Prostate gland (tissue), 2 donors: ENCODE results near the gene TXN2. TPM values are rescaled to one million over a fixed set of nuclear protein-coding genes. Genes with fewer than 3 reads are reported as not detected.

ENCODE experiments used
- DNase-seq: peaks from one replicate; pipeline ENCODE4 v3.0.0-alpha.2; 2019; ENCODE audit warnings: low spot score
- H3K27ac ChIP-seq, 2 donors: fragments of 200-600 bp; sonication (generic); 2 replicates each; pipeline ENCODE4 v1.5.1; 2017 to 2019
- H3K27me3 ChIP-seq: fragments of 200-600 bp; sonication (generic); replicated peaks from 2 replicates; pipeline ENCODE4 v1.5.1; 2019; ENCODE audit not compliant: insufficient read depth
- H3K36me3 ChIP-seq, 2 donors: fragments of 200-600 bp; sonication (generic); 1 replicate in 1 of 2; 2 replicates in 1 of 2; pipeline versions ENCODE4 v1.5.1 to v1.8.1; 2017 to 2019
- H3K4me1 ChIP-seq: fragments of 200-600 bp; sonication (generic); replicated peaks from 2 replicates; pipeline ENCODE4 v1.5.1; 2019
- H3K4me3 ChIP-seq, 2 donors: fragments of 200-600 bp; sonication (generic); 2 replicates each; pipeline ENCODE4 v1.5.1; 2017 to 2019
- H3K9me3 ChIP-seq: fragments of 200-600 bp; sonication (generic); 2 replicates; pipeline ENCODE4 v1.5.1; 2017
- POLR2A ChIP-seq: fragments of 450-650 bp; IDR thresholded peaks from one replicate; pipeline ENCODE4 v1.6.1; 2016; ENCODE audit warnings: antibody characterized with exemption, mild to moderate bottlenecking
- POLR2AphosphoS5 ChIP-seq: sonication (generic); formaldehyde crosslinking; IDR thresholded peaks from one replicate; pipeline ENCODE4 v1.6.1; 2017; ENCODE audit warnings: antibody characterized with exemption
- WGBS: methylation state at CpG from one replicate; pipeline ENCODE4 v1.1.5; 2018; 5-methylcytosine and 5-hydroxymethylcytosine counted together
- intact Hi-C: fragments of 100-400 bp; cut with DNase I; formaldehyde crosslinking; loops from one replicate; pipeline ENCODE4 v1.14.2; 2022
- total RNA-seq, 2 donors: library from RNA; depleted of rRNA; stranded (reverse); fragments of >200 nt; gene quantifications; one replicate each; pipeline ENCODE4 v1.1.0, GENCODE V29; 2016
- TF ChIP-seq, protein P1 (sequence below), 4 experiments: fragments of 200-600 bp in 2 of 4; fragments of 450-650 bp in 2 of 4; sonication (generic) in 2 of 4; IDR thresholded peaks; 1 replicate in 3 of 4; 2 replicates in 1 of 4; pipeline ENCODE4 v1.5.1; 2016 to 2019; ENCODE audit warnings: antibody characterized with exemption in 4 of 4, mild to moderate bottlenecking in 2 of 4, moderate library complexity in 2 of 4

TXN2 gene
- total RNA-seq, 2 donors from 2014 or later, result 74.3 to 148 TPM

DNA sequence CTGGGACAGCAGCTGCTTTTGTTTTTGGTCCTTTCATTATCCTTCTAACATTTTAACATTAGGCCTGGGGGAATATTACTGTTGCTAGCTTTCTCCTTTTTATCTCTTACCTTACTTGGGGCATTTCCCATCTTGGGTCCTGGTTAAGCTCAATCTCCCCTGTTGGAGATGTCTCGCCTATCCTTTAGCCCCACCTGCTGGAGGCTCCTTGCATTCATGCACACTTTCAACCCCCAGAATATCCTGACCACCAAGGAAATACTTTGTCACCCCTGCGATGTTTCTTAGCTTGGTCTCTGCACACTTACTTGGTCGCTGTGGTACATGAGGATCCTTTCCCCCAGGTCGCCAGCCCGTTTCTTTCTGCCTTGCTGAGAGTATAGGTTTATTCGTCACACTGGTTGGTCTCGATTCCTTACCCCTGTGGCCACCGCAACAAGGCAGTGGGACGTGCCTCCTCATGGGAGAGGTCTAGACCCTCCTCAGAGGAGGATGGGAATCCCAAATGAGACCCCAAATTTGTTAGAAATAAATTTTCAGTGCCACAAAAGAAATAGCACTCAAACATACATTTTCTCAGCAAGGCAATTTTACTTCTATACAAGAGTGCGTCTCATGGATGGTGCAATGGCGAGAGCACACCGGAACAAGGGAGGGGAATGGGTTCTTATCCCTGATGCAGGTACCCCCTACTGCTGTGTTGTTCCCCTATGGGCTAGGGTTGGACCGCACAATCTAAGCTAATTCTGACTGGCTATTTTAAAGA lies 5.4 kb upstream of the TXN2 start:
- TF ChIP-seq POLR2A, result no peak
- TF ChIP-seq, protein P1, sequence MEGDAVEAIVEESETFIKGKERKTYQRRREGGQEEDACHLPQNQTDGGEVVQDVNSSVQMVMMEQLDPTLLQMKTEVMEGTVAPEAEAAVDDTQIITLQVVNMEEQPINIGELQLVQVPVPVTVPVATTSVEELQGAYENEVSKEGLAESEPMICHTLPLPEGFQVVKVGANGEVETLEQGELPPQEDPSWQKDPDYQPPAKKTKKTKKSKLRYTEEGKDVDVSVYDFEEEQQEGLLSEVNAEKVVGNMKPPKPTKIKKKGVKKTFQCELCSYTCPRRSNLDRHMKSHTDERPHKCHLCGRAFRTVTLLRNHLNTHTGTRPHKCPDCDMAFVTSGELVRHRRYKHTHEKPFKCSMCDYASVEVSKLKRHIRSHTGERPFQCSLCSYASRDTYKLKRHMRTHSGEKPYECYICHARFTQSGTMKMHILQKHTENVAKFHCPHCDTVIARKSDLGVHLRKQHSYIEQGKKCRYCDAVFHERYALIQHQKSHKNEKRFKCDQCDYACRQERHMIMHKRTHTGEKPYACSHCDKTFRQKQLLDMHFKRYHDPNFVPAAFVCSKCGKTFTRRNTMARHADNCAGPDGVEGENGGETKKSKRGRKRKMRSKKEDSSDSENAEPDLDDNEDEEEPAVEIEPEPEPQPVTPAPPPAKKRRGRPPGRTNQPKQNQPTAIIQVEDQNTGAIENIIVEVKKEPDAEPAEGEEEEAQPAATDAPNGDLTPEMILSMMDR (IDR thresholded peaks at IDR 0.05), result peak in 3 of 4 experiments; percentile 52 to 66 (median 59)
- no peak for TF ChIP-seq POLR2AphosphoS5
- Histone ChIP-seq H3K4me1 (peaks cover 4% of the 10 kb centered on the region), H3K27ac (no peak overlapping the region), H3K4me3 (no peak overlapping the region), H3K27me3 (no peaks in the 10 kb centered on the region), H3K36me3 (peaks cover 0 to 10% of the 10 kb centered on the region in 2 donors), H3K9me3 (no peaks in the 10 kb centered on the region)
- intact Hi-C loops, result no loop called here
- WGBS, result 89% methylated on average over 13 of the region's 13 CpGs
- DNase-seq, result peak; percentile 36

DNA sequence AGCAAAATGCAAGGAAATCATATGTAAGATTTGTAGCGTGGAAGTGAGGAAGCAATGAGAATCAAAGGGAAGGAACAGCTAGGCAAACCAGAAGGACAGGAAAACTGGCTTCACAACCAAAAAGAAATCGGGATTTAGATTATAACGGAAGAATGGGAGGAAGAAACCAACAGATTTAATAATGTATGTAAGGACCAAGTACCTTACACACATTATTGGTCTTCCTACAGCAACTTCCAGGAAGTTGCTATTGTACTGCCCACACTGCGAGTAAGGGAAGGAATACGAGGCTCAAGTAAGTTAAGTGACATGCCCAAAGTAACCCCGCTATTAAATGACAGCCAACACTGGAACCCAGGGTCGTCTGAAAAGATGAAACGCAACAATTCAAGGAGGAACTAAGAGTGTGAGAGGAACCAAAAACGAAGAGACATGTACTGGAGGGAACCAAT lies 473 bp downstream of the TXN2 start:
- no peak for DNase-seq
- WGBS, result 4% methylated on average over 9 of the region's 9 CpGs
- H3K4me3 ChIP-seq, result peak overlapping the region; percentile 75
- peak overlapping the region; percentile 98 to 100 for H3K27ac ChIP-seq
- TF ChIP-seq, protein P1 (IDR thresholded peaks at IDR 0.05), result no peak
- TF ChIP-seq POLR2AphosphoS5 (no peak), POLR2A (no peak)
- H3K27me3 ChIP-seq, result no peaks in the 10 kb centered on the region
- H3K4me1 ChIP-seq, result peaks cover 10% of the 10 kb centered on the region
- intact Hi-C loops, result no loop called here
- no peaks in the 10 kb centered on the region for H3K9me3 ChIP-seq
- peaks cover 0 to 5% of the 10 kb centered on the region in 2 donors for H3K36me3 ChIP-seq

DNA sequence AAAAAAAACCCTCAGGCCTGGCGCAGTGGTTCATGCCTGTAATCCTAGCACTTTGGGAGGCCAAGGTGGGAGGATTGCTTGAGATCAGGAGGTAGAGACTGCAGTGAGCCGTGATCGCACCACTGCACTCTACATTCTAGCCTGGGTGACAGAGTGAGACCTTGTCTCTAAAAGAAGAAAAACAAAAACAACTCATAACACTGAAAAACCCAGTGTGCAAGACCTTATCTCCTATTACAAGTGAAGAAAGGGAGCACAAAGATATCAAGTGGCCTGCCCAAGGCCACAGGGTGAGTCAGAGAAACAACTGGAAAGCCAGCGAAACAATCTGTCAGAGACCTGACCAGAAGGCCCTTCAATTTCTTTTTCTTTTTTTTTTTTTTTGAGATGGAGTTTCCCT lies 2.5 kb downstream of the TXN2 start:
- no peaks in the 10 kb centered on the region for H3K9me3 ChIP-seq
- H3K4me3 ChIP-seq, result no peak overlapping the region
- peaks cover 8% of the 10 kb centered on the region for H3K4me1 ChIP-seq
- H3K36me3 ChIP-seq, result peaks cover 4 to 9% of the 10 kb centered on the region in 2 donors
- no peaks in the 10 kb centered on the region for H3K27me3 ChIP-seq
- DNase-seq, result no peak
- TF ChIP-seq, protein P1 (IDR thresholded peaks at IDR 0.05), result no peak
- TF ChIP-seq POLR2AphosphoS5 (no peak), POLR2A (no peak)
- intact Hi-C loops, result no loop called here
- H3K27ac ChIP-seq, result no peak overlapping the region
- WGBS, result 91% methylated on average over 4 of the region's 4 CpGs

DNA sequence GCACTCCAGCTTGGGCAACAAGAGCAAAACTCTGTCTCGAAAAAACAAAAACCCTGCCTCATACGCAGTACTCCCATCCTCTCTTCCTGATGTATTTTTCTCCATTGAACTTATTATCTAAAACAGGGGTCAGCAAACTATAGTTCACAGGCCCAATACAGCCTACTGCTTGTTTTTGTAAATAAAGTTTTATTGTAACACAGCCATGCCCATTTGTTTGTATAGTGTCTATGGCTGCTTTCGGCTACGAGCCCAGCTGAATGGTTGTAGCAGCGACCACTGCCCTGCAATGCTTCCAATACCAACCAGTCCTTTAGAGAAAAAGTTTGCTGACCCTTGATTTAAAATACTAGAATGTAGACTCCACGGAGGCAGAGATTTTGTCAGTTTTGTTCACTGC lies 6.1 kb downstream of the TXN2 start:
- intact Hi-C loops, result no loop called here
- no peak overlapping the region for H3K4me3 ChIP-seq
- WGBS, result over 99% methylated on average over 6 of the region's 6 CpGs
- peaks cover 2% of the 10 kb centered on the region for H3K4me1 ChIP-seq
- no peaks in the 10 kb centered on the region for H3K27me3 ChIP-seq
- TF ChIP-seq, protein P1 (IDR thresholded peaks at IDR 0.05), result no peak
- TF ChIP-seq POLR2AphosphoS5 (no peak), POLR2A (no peak)
- no peak overlapping the region for H3K27ac ChIP-seq
- H3K36me3 ChIP-seq, result peaks cover 4 to 9% of the 10 kb centered on the region in 2 donors
- DNase-seq, result no peak
- no peaks in the 10 kb centered on the region for H3K9me3 ChIP-seq

DNA sequence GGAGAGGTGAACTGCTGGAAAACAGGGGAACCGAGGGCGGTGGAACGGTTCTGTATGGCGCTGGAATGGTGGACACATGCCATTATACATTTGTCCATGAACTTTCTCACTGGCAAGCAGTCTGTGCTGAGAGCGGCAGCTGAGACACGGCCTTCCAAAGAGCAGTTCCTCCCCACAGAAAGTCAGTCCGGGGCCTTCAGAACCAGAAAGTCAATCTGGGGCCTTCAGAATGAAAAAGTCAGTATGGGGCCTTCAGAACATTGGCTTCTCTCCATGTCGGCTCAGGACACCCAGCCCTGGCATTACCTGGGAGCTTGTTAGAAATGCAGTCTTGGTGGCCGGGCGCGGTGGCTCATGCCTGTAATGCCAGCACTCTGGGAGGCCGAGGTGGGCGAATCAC lies 8.8 kb downstream of the TXN2 start:
- Histone ChIP-seq H3K36me3 (peaks cover 4 to 9% of the 10 kb centered on the region in 2 donors), H3K27me3 (no peaks in the 10 kb centered on the region), H3K27ac (peak overlapping the region; percentile 21 to 34), H3K4me1 (peaks cover 11% of the 10 kb centered on the region), H3K4me3 (no peak overlapping the region), H3K9me3 (no peaks in the 10 kb centered on the region)
- TF ChIP-seq POLR2A (no peak), POLR2AphosphoS5 (no peak)
- TF ChIP-seq, protein P1 (IDR thresholded peaks at IDR 0.05), result no peak
- DNase-seq, result no peak
- intact Hi-C loops, result no loop called here
- WGBS, result 70% methylated on average over 13 of the region's 13 CpGs
